ENCODE results near the gene DENND4C. TPM values are rescaled to one million over a fixed set of nuclear protein-coding genes. Genes with fewer than 3 reads are reported as not detected.

DENND4C gene
- total and polyA plus RNA-seq, 8 donors: 44.8 to 59.3 (median 53.6) TPM

GRCh38 chr9:19320495-19320894 is 90.0 kb downstream of the DENND4C start:
- Histone ChIP-seq H3K27me3 (no peaks in the 10 kb centered on the region), H3K36me3 (peaks cover 0 to 56% of the 10 kb centered on the region in 2 donors), H3K9me3 (no peaks in the 10 kb centered on the region), H3K4me3 (no peak overlapping the region), H3K4me1 (no peaks in the 10 kb centered on the region), H3K27ac (no peak overlapping the region)
- no peak for ATAC-seq
- intact Hi-C loops (cut with DNase I): no loop called here
- no peak for TF ChIP-seq CTCF (IDR thresholded peaks at IDR 0.05)
- DNase-seq: no peak

- peaks cover 0 to 65% of the 10 kb centered on the region in 2 donors for H3K36me3 ChIP-seq
- no peak overlapping the region for H3K27ac ChIP-seq
- TF ChIP-seq CTCF (IDR thresholded peaks at IDR 0.05): no peak
- intact Hi-C loops (cut with DNase I): no loop called here
- ATAC-seq (no peak), DNase-seq (no peak)
- no peaks in the 10 kb centered on the region for H3K27me3 ChIP-seq
- no peaks in the 10 kb centered on the region for H3K4me1 ChIP-seq
- no peak overlapping the region for H3K4me3 ChIP-seq
- no peaks in the 10 kb centered on the region for H3K9me3 ChIP-seq
These were observed 101.4 kb downstream of the DENND4C start for GRCh38 chr9:19331877-19332276.

- no peak for DNase-seq
- peaks cover 0 to 66% of the 10 kb centered on the region in 2 donors for H3K36me3 ChIP-seq
- intact Hi-C loops (cut with DNase I): no loop called here
- H3K4me1 ChIP-seq: no peaks in the 10 kb centered on the region
- no peak for ATAC-seq
- no peaks in the 10 kb centered on the region for H3K27me3 ChIP-seq
- no peak overlapping the region for H3K4me3 ChIP-seq
- H3K9me3 ChIP-seq: no peaks in the 10 kb centered on the region
- TF ChIP-seq CTCF (IDR thresholded peaks at IDR 0.05): no peak
- no peak overlapping the region for H3K27ac ChIP-seq
These were observed 105.7 kb downstream of the DENND4C start for GRCh38 chr9:19336166-19336565.

- DNase-seq: no peak
- TF ChIP-seq CTCF (IDR thresholded peaks at IDR 0.05): no peak
- H3K27ac ChIP-seq: peak overlapping the region in 1 of 2 donors; percentile 46
- H3K27me3 ChIP-seq: no peaks in the 10 kb centered on the region
- H3K4me1 ChIP-seq: no peaks in the 10 kb centered on the region
- no peaks in the 10 kb centered on the region for H3K9me3 ChIP-seq
- H3K4me3 ChIP-seq: no peak overlapping the region
- intact Hi-C loops (cut with DNase I): no loop called here
- no peak for ATAC-seq
- peaks cover 0 to 77% of the 10 kb centered on the region in 2 donors for H3K36me3 ChIP-seq
These were observed 112.5 kb downstream of the DENND4C start for GRCh38 chr9:19342947-19343346.

- H3K4me3 ChIP-seq: no peak overlapping the region
- intact Hi-C loops (cut with DNase I): no loop called here
- no peaks in the 10 kb centered on the region for H3K27me3 ChIP-seq
- no peak for DNase-seq
- no peaks in the 10 kb centered on the region for H3K4me1 ChIP-seq
- H3K9me3 ChIP-seq: no peaks in the 10 kb centered on the region
- TF ChIP-seq CTCF (IDR thresholded peaks at IDR 0.05): no peak
- peaks cover 0 to 62% of the 10 kb centered on the region in 2 donors for H3K36me3 ChIP-seq
- no peak for ATAC-seq
- no peak overlapping the region for H3K27ac ChIP-seq
These were observed 128.2 kb downstream of the DENND4C start for GRCh38 chr9:19358701-19359100.
